HL-60 (cell line): ENCODE results near the gene GRM2.

Source experiments
- DNase-seq, 2 experiments: peaks; one replicate each; pipeline ENCODE4 v3.0.0-alpha.2; 2010 to 2020; ENCODE audit warnings: low read depth in 1 of 2, low spot score in 1 of 2
- H3K27ac ChIP-seq: fragments of 250-450 bp; sonication (Bioruptor Pico); replicated peaks from 2 replicates; pipeline ENCODE4 v1.5.1; 2020; ENCODE audit warnings: mild to moderate bottlenecking, moderate library complexity
- H3K27me3 ChIP-seq: fragments of 250-450 bp; sonication (Bioruptor Pico); 2 replicates; pipeline ENCODE4 v1.5.1; 2021; ENCODE audit warnings: mild to moderate bottlenecking, moderate library complexity; ENCODE audit not compliant: insufficient read depth, poor library complexity, severe bottlenecking
- H3K4me3 ChIP-seq: replicated peaks from 2 replicates; pipeline ENCODE4 v1.5.1; 2011; ENCODE audit warnings: mild to moderate bottlenecking, control low read depth, low read length; ENCODE audit not compliant: insufficient read depth
- GABPA ChIP-seq: IDR thresholded peaks from 2 replicates; pipeline ENCODE4 v1.6.1; 2012; ENCODE audit warnings: low read depth
- POLR2AphosphoS5 ChIP-seq: IDR thresholded peaks from 2 replicates; pipeline ENCODE4 v1.6.1; 2012; ENCODE audit warnings: low read depth
- SPI1 ChIP-seq: IDR thresholded peaks from 2 replicates; pipeline ENCODE4 v1.6.1; 2012; ENCODE audit warnings: low read depth, mild to moderate bottlenecking, borderline replicate concordance
- TF ChIP-seq, protein P1 (sequence below): IDR thresholded peaks from one replicate; pipeline ENCODE4 v1.5.1; 2011; ENCODE audit warnings: low read length, control low read depth, inconsistent platforms; ENCODE audit not compliant: insufficient read depth
- TF ChIP-seq, protein P2 (sequence below): IDR thresholded peaks from 2 replicates; pipeline ENCODE4 v1.6.1; 2012; ENCODE audit warnings: low read depth; ENCODE audit not compliant: insufficient replicate concordance

The GRM2 gene

DNA sequence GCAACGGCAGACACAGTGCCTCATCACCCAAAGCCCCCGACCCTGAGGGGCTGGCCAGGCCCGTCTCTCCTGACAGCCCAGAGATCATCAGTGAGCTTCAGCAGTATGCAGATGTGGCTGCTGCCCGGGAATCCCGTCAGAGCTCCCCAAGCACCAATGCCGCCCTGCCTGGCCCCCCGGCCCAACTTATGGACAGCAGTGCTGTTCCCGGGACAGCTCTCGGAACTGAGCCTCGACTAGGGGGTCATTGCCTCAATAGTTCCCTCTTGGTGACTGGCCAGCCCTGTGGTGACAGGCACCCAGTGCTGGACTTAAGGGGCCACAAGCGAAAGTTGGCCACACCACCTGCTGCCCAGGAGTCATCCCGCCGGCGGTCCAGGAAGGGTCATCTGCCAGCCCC is 44.4 kb upstream of the GRM2 start:
- TF ChIP-seq GABPA (no peak), POLR2AphosphoS5 (no peak), SPI1 (no peak)
- TF ChIP-seq, protein P1, sequence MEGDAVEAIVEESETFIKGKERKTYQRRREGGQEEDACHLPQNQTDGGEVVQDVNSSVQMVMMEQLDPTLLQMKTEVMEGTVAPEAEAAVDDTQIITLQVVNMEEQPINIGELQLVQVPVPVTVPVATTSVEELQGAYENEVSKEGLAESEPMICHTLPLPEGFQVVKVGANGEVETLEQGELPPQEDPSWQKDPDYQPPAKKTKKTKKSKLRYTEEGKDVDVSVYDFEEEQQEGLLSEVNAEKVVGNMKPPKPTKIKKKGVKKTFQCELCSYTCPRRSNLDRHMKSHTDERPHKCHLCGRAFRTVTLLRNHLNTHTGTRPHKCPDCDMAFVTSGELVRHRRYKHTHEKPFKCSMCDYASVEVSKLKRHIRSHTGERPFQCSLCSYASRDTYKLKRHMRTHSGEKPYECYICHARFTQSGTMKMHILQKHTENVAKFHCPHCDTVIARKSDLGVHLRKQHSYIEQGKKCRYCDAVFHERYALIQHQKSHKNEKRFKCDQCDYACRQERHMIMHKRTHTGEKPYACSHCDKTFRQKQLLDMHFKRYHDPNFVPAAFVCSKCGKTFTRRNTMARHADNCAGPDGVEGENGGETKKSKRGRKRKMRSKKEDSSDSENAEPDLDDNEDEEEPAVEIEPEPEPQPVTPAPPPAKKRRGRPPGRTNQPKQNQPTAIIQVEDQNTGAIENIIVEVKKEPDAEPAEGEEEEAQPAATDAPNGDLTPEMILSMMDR: no peak
- TF ChIP-seq, protein P2, sequence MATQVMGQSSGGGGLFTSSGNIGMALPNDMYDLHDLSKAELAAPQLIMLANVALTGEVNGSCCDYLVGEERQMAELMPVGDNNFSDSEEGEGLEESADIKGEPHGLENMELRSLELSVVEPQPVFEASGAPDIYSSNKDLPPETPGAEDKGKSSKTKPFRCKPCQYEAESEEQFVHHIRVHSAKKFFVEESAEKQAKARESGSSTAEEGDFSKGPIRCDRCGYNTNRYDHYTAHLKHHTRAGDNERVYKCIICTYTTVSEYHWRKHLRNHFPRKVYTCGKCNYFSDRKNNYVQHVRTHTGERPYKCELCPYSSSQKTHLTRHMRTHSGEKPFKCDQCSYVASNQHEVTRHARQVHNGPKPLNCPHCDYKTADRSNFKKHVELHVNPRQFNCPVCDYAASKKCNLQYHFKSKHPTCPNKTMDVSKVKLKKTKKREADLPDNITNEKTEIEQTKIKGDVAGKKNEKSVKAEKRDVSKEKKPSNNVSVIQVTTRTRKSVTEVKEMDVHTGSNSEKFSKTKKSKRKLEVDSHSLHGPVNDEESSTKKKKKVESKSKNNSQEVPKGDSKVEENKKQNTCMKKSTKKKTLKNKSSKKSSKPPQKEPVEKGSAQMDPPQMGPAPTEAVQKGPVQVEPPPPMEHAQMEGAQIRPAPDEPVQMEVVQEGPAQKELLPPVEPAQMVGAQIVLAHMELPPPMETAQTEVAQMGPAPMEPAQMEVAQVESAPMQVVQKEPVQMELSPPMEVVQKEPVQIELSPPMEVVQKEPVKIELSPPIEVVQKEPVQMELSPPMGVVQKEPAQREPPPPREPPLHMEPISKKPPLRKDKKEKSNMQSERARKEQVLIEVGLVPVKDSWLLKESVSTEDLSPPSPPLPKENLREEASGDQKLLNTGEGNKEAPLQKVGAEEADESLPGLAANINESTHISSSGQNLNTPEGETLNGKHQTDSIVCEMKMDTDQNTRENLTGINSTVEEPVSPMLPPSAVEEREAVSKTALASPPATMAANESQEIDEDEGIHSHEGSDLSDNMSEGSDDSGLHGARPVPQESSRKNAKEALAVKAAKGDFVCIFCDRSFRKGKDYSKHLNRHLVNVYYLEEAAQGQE: no peak
- no peak overlapping the region for H3K27ac ChIP-seq
- H3K4me3 ChIP-seq: no peak overlapping the region
- DNase-seq: no peak
- H3K27me3 ChIP-seq: no peaks in the 10 kb centered on the region

DNA sequence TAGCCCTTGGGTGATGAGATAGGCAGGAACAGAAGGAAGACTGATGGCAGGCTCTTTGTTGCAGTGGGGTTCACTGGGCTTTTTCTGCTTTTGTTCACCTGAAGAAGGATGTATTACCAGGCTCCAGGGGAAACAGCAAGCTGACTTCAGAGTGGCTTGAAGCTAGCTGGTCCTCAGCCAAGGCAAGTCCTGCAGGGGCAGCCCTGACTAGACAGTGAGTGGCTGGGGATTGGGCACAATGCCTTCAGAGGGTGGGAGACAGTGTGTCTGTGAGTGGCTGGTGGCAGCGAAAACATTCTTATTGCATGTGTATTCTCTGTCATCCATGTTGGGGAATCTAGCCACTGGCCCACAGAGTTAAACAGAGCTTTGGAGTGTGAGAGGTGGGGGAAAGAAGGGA is 38.1 kb upstream of the GRM2 start:
- Histone ChIP-seq H3K27ac (no peak overlapping the region), H3K27me3 (no peaks in the 10 kb centered on the region), H3K4me3 (no peak overlapping the region)
- no peak for DNase-seq
- no peak for TF ChIP-seq GABPA
- TF ChIP-seq, protein P2: no peak
- TF ChIP-seq POLR2AphosphoS5: no peak
- TF ChIP-seq, protein P1: no peak
- TF ChIP-seq SPI1: no peak

DNA sequence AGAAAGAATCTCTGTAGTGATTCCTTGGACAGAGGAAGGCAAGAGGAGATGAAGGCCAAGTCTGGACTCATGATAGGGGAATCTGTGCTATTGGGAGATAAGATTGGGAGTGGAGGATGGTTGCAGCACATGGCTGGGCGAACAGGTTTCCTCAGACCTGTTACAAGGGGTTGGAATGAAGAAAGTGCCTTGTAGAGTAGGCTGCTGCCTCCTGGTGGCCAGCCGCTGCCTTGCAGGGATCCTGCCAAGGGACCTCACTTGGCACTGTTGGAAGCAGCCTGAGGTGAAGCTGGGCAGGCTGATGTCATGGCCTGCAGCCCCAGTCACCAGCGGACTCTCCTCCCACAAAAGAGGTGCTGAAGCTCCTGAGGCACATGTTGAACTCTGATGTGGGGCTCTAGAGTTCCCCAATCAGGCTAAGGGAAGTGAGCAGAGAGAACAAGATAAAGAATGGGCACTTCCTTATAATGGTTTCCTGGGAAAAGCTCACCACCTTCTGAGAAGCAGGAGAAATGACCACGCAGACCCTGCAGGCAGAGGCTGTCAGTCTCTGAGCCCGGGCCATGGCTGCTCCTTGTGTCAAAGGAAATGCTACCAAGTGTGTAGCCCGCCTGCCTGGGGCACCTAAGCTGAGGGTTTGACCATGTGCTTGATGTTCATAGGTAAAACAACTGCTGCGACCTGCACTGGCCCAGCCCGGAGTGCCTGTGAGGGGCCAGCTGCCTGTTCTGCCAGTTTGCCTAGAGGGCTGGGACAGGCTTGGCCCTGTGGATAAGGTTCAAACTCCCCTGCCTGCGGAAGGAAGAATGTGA is 37.4 kb upstream of the GRM2 start:
- H3K27me3 ChIP-seq: no peaks in the 10 kb centered on the region
- TF ChIP-seq POLR2AphosphoS5 (no peak; the same call in 1 of the 2 replicates), GABPA (no peak), SPI1 (peak; percentile 78)
- TF ChIP-seq, protein P2: no peak
- TF ChIP-seq, protein P1: peak; percentile 95
- peak; percentile 83 to 90 for DNase-seq
- peak overlapping the region; percentile 94; the same call in 1 of the 2 replicates for H3K27ac ChIP-seq
- no peak overlapping the region for H3K4me3 ChIP-seq
